ENCODE data around the gene KLF6. TPM values are rescaled to one million over a fixed set of nuclear protein-coding genes. Genes with fewer than 3 reads are reported as not detected.

KLF6 gene
- total and polyA plus RNA-seq, 2 experiments from 2014 or later: 187 to 602 TPM

DNA sequence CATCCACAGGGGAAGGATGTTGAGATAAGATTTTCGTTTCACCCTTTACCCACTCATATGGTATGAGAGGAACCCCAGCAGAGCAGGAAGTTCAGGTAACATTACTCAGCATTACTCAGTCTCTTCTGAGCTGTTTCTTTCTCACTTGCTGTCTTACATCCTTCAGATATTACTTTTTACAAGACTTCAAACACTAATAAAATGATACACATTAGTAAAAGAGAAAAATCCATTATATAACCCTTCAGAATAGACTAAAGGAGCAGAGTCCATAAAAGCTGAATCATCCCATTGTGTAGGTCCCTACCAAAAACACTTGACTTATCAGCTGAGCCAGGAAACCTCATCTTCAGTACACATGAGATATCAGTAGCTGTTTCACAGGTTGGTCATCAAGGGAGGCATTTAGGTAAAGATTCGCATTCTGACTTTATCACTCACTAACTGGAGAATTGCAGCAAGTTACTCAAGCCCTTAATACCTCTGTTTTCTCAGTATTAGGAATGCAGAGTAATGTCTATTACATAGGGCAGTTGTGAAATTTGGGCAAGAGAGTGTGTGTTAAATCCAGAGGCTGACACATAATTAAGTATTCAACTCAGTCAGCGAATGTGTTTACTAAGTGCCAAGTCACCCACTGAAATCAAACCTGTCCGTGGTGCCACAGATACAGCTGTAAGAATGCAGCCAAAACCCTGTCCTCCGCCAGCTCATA, 44.7 kb downstream of the KLF6 start:
- TF ChIP-seq EZH2phosphoT487 (IDR thresholded peaks at IDR 0.05; ENCODE audit: low read depth, severe bottlenecking, unreplicated experiment): no peak
- TF ChIP-seq EZH2 (IDR thresholded peaks at IDR 0.05; ENCODE audit: borderline replicate concordance): no peak
- TF ChIP-seq, protein P1, sequence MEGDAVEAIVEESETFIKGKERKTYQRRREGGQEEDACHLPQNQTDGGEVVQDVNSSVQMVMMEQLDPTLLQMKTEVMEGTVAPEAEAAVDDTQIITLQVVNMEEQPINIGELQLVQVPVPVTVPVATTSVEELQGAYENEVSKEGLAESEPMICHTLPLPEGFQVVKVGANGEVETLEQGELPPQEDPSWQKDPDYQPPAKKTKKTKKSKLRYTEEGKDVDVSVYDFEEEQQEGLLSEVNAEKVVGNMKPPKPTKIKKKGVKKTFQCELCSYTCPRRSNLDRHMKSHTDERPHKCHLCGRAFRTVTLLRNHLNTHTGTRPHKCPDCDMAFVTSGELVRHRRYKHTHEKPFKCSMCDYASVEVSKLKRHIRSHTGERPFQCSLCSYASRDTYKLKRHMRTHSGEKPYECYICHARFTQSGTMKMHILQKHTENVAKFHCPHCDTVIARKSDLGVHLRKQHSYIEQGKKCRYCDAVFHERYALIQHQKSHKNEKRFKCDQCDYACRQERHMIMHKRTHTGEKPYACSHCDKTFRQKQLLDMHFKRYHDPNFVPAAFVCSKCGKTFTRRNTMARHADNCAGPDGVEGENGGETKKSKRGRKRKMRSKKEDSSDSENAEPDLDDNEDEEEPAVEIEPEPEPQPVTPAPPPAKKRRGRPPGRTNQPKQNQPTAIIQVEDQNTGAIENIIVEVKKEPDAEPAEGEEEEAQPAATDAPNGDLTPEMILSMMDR (IDR thresholded peaks at IDR 0.05; ENCODE audit: poor library complexity): no peak
- no peaks in the 10 kb centered on the region for H3K36me3 ChIP-seq (replicated peaks; ENCODE audit: insufficient read depth, low read depth)
- no peak overlapping the region for H3K4me2 ChIP-seq
- H4K20me1 ChIP-seq (ENCODE audit: insufficient read depth, poor library complexity, severe bottlenecking): no peaks in the 10 kb centered on the region
- no peak overlapping the region for H3K4me3 ChIP-seq
- peak overlapping the region; percentile 57 for H3K27ac ChIP-seq
- H3K79me2 ChIP-seq: no peaks in the 10 kb centered on the region
- no peaks in the 10 kb centered on the region for H3K4me1 ChIP-seq (ENCODE audit: insufficient read depth)
- no peaks in the 10 kb centered on the region for H3K9me3 ChIP-seq (ENCODE audit: low read depth)
- H3K27me3 ChIP-seq: no peaks in the 10 kb centered on the region
- DNase-seq (ENCODE audit: low spot score): peak; percentile 42
- H3K9me2 ChIP-seq (replicated peaks; ENCODE audit: insufficient read depth): no peaks in the 10 kb centered on the region
- 67% methylated on average over 5 of the region's 5 CpGs for WGBS (ENCODE audit: low lambda C conversion rate, missing lambda C conversion rate)
- H2AFZ ChIP-seq: no peak overlapping the region

DNA sequence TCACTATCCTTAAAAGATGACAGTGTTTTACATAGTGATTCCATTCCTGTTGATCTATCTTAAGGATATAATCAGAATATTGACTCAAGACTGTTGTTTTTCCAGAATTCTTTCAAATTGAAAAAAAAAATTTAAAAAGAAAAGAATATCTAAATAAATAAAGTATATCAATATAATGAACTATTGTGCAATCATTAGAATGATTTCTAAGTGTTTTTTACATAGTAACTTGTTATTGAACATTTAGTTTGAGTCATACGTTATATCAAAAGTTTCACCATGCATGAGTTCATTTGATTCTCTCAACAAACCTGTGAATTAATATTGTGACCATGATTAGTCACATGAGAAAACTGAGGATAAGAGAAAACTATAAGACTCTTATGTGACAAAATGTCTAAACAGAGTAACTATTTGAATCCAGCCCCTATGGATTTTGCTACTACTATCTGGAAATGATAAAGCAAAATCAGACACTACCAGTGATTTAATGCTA, 46.1 kb downstream of the KLF6 start:
- Histone ChIP-seq H4K20me1 (ENCODE audit: insufficient read depth, poor library complexity, severe bottlenecking) (no peaks in the 10 kb centered on the region), H2AFZ (no peak overlapping the region), H3K9me3 (ENCODE audit: low read depth) (no peaks in the 10 kb centered on the region), H3K27me3 (no peaks in the 10 kb centered on the region), H3K27ac (no peak overlapping the region), H3K4me2 (no peak overlapping the region), H3K9me2 (replicated peaks; ENCODE audit: insufficient read depth) (no peaks in the 10 kb centered on the region), H3K4me3 (no peak overlapping the region), H3K79me2 (no peaks in the 10 kb centered on the region), H3K4me1 (ENCODE audit: insufficient read depth) (no peaks in the 10 kb centered on the region), H3K36me3 (replicated peaks; ENCODE audit: insufficient read depth, low read depth) (no peaks in the 10 kb centered on the region)
- no peak for DNase-seq (ENCODE audit: low spot score)
- no peak for TF ChIP-seq EZH2 (IDR thresholded peaks at IDR 0.05; ENCODE audit: borderline replicate concordance)
- TF ChIP-seq, protein P1 (IDR thresholded peaks at IDR 0.05; ENCODE audit: poor library complexity): no peak
- no peak for TF ChIP-seq EZH2phosphoT487 (IDR thresholded peaks at IDR 0.05; ENCODE audit: low read depth, severe bottlenecking, unreplicated experiment)
- 97% methylated on average over 1 of the region's 1 CpG for WGBS (ENCODE audit: low lambda C conversion rate, missing lambda C conversion rate)

DNA sequence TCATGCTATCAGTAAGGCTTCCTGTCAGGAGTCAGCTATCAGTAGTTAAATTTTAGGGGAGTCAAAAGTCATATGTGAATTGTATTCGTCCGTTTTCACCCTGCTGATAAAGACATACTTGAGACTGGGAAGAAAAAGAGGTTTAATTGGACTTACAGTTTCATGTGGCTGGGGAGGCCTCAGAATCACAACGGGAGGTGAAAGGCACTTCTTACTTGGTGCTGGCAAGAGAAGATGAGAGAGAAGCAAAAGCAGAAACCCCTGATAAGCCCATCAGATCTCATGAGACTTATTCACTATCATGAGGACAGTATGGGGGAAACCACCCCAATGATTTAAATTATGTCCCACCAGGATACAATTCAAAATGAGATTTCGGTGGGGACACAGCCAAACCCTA, 47.1 kb downstream of the KLF6 start:
- no peaks in the 10 kb centered on the region for H3K27me3 ChIP-seq
- H2AFZ ChIP-seq: no peak overlapping the region
- H4K20me1 ChIP-seq (ENCODE audit: insufficient read depth, poor library complexity, severe bottlenecking): no peaks in the 10 kb centered on the region
- 57% methylated on average over 4 of the region's 4 CpGs for WGBS (ENCODE audit: low lambda C conversion rate, missing lambda C conversion rate)
- H3K27ac ChIP-seq: no peak overlapping the region
- H3K4me3 ChIP-seq: no peak overlapping the region
- no peak for DNase-seq (ENCODE audit: low spot score)
- H3K4me1 ChIP-seq (ENCODE audit: insufficient read depth): no peaks in the 10 kb centered on the region
- TF ChIP-seq, protein P1 (IDR thresholded peaks at IDR 0.05; ENCODE audit: poor library complexity): no peak
- TF ChIP-seq EZH2phosphoT487 (IDR thresholded peaks at IDR 0.05; ENCODE audit: low read depth, severe bottlenecking, unreplicated experiment): no peak
- no peak for TF ChIP-seq EZH2 (IDR thresholded peaks at IDR 0.05; ENCODE audit: borderline replicate concordance)
- H3K79me2 ChIP-seq: no peaks in the 10 kb centered on the region
- H3K9me3 ChIP-seq (ENCODE audit: low read depth): no peaks in the 10 kb centered on the region
- no peaks in the 10 kb centered on the region for H3K9me2 ChIP-seq (replicated peaks; ENCODE audit: insufficient read depth)
- no peaks in the 10 kb centered on the region for H3K36me3 ChIP-seq (replicated peaks; ENCODE audit: insufficient read depth, low read depth)
- no peak overlapping the region for H3K4me2 ChIP-seq
